ENCODE measurements around the gene KDELR3. TPM values are rescaled to one million over a fixed set of nuclear protein-coding genes. Genes with fewer than 3 reads are reported as not detected.

The KDELR3 gene
- polyA plus RNA-seq, 1 donor from 2014 or later = 0.56 TPM

GRCh38 chr22:38431266-38432010 is 36.5 kb upstream of the KDELR3 start:
- peaks cover 0 to 2% (median 0%) of the 10 kb centered on the region in 3 donors for H3K4me1 Mint-ChIP-seq
- peaks cover 8% of the 10 kb centered on the region for H3K27me3 Mint-ChIP-seq
- H3K27ac Mint-ChIP-seq = no peak overlapping the region
- H3K9me3 Mint-ChIP-seq = no peaks in the 10 kb centered on the region
- no peaks in the 10 kb centered on the region for H3K36me3 Mint-ChIP-seq
- H3K4me3 Mint-ChIP-seq = no peak overlapping the region

DNA sequence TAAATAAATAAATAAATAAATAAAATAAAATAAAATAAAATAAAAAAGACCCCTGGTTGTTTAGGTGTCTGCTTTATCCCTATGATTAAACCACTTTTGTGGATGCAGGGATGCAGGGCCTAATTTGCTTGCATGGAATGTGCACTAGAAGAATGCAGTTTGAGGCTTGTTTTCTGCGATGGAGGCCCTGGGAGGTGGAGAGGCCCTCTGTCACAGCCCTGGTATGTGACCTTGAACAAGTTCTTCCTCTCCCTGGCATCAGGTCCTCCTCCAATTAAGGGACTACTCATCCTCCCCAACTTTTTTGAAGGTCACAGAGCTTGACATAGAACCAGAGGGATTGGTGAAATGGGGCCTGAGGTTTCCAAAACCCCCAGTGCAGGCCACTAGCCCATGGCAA is 35.6 kb upstream of the KDELR3 start:
- Mint-ChIP-seq H3K9me3 (no peaks in the 10 kb centered on the region), H3K36me3 (no peaks in the 10 kb centered on the region), H3K27ac (no peak overlapping the region), H3K4me1 (peaks cover 0 to 2% (median 0%) of the 10 kb centered on the region in 3 donors), H3K27me3 (peaks cover 8% of the 10 kb centered on the region), H3K4me3 (no peak overlapping the region)

- Mint-ChIP-seq H3K36me3 (peaks cover 1% of the 10 kb centered on the region), H3K9me3 (no peaks in the 10 kb centered on the region), H3K4me3 (no peak overlapping the region), H3K4me1 (peaks cover 0 to 2% (median 0%) of the 10 kb centered on the region in 3 donors), H3K27ac (no peak overlapping the region), H3K27me3 (peaks cover 9% of the 10 kb centered on the region)
These were observed 34.0 kb upstream of the KDELR3 start for GRCh38 chr22:38433871-38434270.

- Mint-ChIP-seq H3K9me3 (no peaks in the 10 kb centered on the region), H3K27me3 (peaks cover 9% of the 10 kb centered on the region), H3K4me1 (peaks cover 0 to 2% (median 0%) of the 10 kb centered on the region in 3 donors), H3K27ac (no peak overlapping the region), H3K4me3 (no peak overlapping the region), H3K36me3 (peaks cover 1% of the 10 kb centered on the region)
These were observed 32.9 kb upstream of the KDELR3 start for GRCh38 chr22:38435010-38435409.

DNA sequence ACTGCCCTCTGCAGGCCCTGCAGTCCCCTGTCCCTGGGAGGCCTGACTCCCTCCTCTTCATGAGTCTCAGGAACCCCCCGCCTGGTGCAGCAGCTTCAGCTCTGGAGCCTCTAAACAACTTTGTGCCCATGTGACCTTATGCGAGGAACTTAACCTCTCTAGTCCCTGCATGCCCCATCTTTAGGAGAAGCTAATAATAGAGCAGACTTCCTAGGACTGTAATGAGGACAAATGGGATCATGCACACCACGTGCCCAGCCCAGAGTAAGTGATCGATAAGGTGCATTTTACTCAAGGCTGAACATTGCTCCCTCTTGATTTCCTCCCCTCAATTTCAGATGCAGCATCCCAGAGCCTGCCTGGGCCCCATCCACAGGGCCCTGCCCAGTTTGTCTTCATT is 31.9 kb upstream of the KDELR3 start:
- peak overlapping the region in 1 of 3 donors; percentile 95 for H3K27ac Mint-ChIP-seq
- peaks cover 4% of the 10 kb centered on the region for H3K36me3 Mint-ChIP-seq
- H3K4me3 Mint-ChIP-seq = no peak overlapping the region
- H3K27me3 Mint-ChIP-seq = peaks cover 13% of the 10 kb centered on the region
- H3K9me3 Mint-ChIP-seq = no peaks in the 10 kb centered on the region
- H3K4me1 Mint-ChIP-seq = peaks cover 0 to 2% (median 0%) of the 10 kb centered on the region in 3 donors

DNA sequence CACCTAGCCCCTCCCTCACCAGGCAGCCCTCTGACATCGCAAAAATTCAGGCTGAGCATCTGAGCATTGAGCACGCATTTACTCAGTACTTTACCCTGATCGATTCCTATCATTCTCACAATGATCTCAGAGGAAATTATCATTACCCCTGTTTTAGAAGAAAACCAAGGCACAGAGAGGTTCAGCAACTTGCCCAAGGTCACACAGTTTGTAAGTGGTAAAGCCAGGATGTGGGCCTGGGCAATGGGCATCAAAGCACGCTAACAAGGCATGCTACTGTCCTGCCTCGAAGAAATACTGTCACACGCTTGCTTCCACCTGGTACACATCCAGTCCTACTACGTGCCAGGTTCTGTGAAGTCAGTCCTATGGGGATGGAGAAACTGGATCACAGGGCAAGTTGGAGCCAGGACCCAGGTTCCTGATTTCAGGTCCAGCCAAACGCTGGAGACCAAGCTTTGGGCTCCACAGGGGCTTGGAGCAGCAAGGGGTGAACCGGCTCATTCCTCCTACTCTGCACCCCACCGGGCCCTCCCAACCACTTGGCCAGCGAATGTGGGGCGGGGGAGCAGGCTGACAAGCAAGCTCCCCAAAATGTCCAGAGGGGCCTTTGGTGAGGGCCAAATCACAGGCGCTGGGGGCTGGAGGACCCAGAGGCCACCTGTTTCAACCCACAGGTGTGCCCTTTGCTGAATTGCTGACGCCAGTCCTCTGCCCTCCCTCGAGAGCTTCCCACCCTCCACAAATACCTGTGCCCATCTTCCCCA is 31.1 kb upstream of the KDELR3 start:
- peaks cover 0 to 2% (median 0%) of the 10 kb centered on the region in 3 donors for H3K4me1 Mint-ChIP-seq

GRCh38 chr22:38437416-38437815 is 30.5 kb upstream of the KDELR3 start:
- Mint-ChIP-seq H3K36me3 (peaks cover 4% of the 10 kb centered on the region), H3K27ac (no peak overlapping the region), H3K27me3 (peaks cover 11% of the 10 kb centered on the region), H3K4me1 (no peaks in the 10 kb centered on the region), H3K4me3 (no peak overlapping the region), H3K9me3 (no peaks in the 10 kb centered on the region)

More for the DNA sequence above, 31.1 kb upstream of the KDELR3 start:
- Mint-ChIP-seq H3K4me3 (no peak overlapping the region), H3K27me3 (peaks cover 13% of the 10 kb centered on the region), H3K9me3 (no peaks in the 10 kb centered on the region), H3K27ac (no peak overlapping the region), H3K36me3 (peaks cover 4% of the 10 kb centered on the region)

GRCh38 chr22:38440747-38441350 is 27.0 kb upstream of the KDELR3 start:
- no peaks in the 10 kb centered on the region for H3K9me3 Mint-ChIP-seq
- H3K27me3 Mint-ChIP-seq = peaks cover 27% of the 10 kb centered on the region
- H3K36me3 Mint-ChIP-seq = peaks cover 4% of the 10 kb centered on the region
- H3K27ac Mint-ChIP-seq = no peak overlapping the region
- H3K4me1 Mint-ChIP-seq = peaks cover 0 to 3% (median 0%) of the 10 kb centered on the region in 3 donors
- no peak overlapping the region for H3K4me3 Mint-ChIP-seq

DNA sequence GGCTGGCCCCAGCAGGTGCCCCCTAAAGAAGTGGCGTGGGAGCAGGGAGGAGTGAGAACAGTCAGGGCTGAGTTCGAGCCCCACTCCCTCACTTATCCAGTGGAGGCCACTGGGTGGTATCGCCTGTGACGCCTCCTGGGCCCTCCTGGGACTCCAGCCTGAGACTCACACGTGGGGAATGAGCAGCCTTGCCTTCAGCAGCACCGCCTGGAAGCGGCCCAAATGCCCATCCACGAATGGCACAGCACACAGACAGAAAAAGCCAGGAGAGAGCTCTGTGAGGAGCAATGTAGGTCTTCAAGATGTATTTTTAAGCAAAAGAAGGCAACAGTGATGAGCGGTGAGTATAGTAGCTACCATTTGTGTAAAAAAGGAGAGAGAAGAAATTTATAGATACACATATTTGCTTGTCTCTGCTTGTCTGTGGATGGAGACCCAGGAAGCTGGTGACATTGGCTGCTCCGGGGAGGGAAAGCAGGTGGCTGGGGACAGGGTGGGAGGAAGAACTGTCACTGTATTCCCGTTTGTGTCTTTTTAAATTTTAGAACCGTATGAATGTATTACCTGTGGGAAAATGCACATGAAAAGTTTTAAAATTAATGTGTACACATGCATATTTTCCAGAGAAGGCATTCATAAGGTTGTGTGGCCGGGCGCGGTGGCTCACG is 26.1 kb upstream of the KDELR3 start:
- Mint-ChIP-seq H3K4me1 (peaks cover 0 to 3% (median 0%) of the 10 kb centered on the region in 3 donors), H3K27me3 (peaks cover 26% of the 10 kb centered on the region), H3K9me3 (no peaks in the 10 kb centered on the region), H3K4me3 (no peak overlapping the region), H3K27ac (no peak overlapping the region), H3K36me3 (peaks cover 4% of the 10 kb centered on the region)

- peaks cover 0 to 3% (median 0%) of the 10 kb centered on the region in 3 donors for H3K4me1 Mint-ChIP-seq
- H3K9me3 Mint-ChIP-seq = no peaks in the 10 kb centered on the region
- peaks cover 4% of the 10 kb centered on the region for H3K36me3 Mint-ChIP-seq
- H3K27me3 Mint-ChIP-seq = peaks cover 25% of the 10 kb centered on the region
- H3K27ac Mint-ChIP-seq = peak overlapping the region in 1 of 3 donors; percentile 77
- H3K4me3 Mint-ChIP-seq = peak overlapping the region in 1 of 4 donors; percentile 51
These were observed 24.8 kb upstream of the KDELR3 start for GRCh38 chr22:38442967-38443627.

DNA sequence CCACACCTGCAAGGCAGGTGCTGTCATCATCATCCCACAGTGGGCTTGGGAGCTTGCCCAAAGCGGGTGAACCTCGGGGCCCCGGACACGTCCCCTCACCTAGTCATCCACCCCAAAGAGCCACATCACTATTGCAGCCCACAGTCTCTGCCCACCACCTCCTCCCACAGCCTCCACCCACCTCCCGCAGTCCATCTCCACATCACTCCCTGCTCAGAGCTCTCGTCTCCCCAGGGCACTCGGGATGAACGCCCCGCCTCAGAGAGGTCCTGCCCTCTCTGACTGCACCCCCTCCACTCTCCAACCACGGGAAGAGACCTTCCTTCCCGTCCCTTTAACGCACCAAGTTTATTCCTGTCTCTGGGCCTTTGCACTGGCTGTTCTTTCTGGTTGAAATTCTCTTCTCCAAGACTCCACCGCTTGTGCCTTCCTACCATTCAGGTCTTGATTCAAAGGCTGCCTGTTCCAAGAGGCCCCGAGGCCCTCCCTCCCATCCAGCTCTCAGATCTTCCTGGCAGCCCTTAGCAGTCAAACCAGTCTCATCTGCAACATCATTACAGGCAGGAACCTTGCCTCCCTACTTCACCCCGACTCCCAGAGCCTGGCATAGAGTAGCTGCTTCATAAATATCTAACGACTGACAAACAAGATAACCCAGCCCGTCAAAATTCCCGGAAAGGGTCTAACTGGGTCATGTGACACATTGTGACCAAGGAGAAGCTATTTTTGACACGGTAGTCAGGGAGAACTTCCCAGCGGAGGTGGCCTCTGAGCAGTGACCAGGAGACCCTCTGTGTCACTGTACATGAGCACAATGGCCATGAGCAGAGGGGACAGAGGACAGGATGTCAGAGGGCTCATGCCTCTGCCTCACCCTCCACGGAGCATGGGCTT is 24.0 kb upstream of the KDELR3 start:
- Mint-ChIP-seq H3K27me3 (peaks cover 25% of the 10 kb centered on the region), H3K36me3 (peaks cover 3% of the 10 kb centered on the region), H3K9me3 (no peaks in the 10 kb centered on the region), H3K4me3 (peak overlapping the region in 1 of 4 donors; percentile 63), H3K4me1 (peaks cover 0 to 3% (median 0%) of the 10 kb centered on the region in 3 donors), H3K27ac (no peak overlapping the region)

- peaks cover 25% of the 10 kb centered on the region for H3K27me3 Mint-ChIP-seq
- no peak overlapping the region for H3K4me3 Mint-ChIP-seq
- no peaks in the 10 kb centered on the region for H3K9me3 Mint-ChIP-seq
- peaks cover 0 to 3% (median 0%) of the 10 kb centered on the region in 3 donors for H3K4me1 Mint-ChIP-seq
- H3K27ac Mint-ChIP-seq = no peak overlapping the region
- peaks cover 3% of the 10 kb centered on the region for H3K36me3 Mint-ChIP-seq
These were observed 23.1 kb upstream of the KDELR3 start for GRCh38 chr22:38444783-38445182.

GRCh38 chr22:38446018-38446601 is 21.8 kb upstream of the KDELR3 start:
- H3K36me3 Mint-ChIP-seq = no peaks in the 10 kb centered on the region
- H3K4me1 Mint-ChIP-seq = peaks cover 0 to 3% (median 0%) of the 10 kb centered on the region in 3 donors
- peaks cover 26% of the 10 kb centered on the region for H3K27me3 Mint-ChIP-seq
- H3K27ac Mint-ChIP-seq = no peak overlapping the region
- H3K9me3 Mint-ChIP-seq = peaks cover 0 to 2% (median 0%) of the 10 kb centered on the region in 3 donors
- no peak overlapping the region for H3K4me3 Mint-ChIP-seq

All from IgD-negative memory B cell (primary cell).